Kidney (tissue), 14 donors: ENCODE results near the gene DTNB. TPM values are rescaled to one million over a fixed set of nuclear protein-coding genes. Genes with fewer than 3 reads are reported as not detected.

Experiments
- DNase-seq, 5 donors: peaks; one replicate each; pipeline ENCODE4 v3.0.0-alpha.2; 2013 to 2020
- FAIRE-seq: peaks from 2 replicates; lab custom pipeline; 2012; peaks lifted over from hg19 to GRCh38; lab: Jason Lieb, UNC
- H3K27ac ChIP-seq, 2 donors: one replicate each; pipeline ENCODE4 v1.7.0; 2013; ENCODE audit warnings: low read depth in 2 of 2, low read length in 2 of 2, inconsistent platforms in 1 of 2
- H3K27me3 ChIP-seq: one replicate; pipeline ENCODE4 v1.7.1; 2013; ENCODE audit warnings: low read length, inconsistent platforms; ENCODE audit not compliant: control insufficient read depth, insufficient read depth
- H3K36me3 ChIP-seq, 3 donors: one replicate each; pipeline versions ENCODE4 v1.7.0 to v1.7.1; 2013; ENCODE audit warnings: low read length in 3 of 3, control low read depth in 1 of 3, inconsistent platforms in 1 of 3; ENCODE audit not compliant: insufficient read depth in 3 of 3, control insufficient read depth in 2 of 3
- H3K4me1 ChIP-seq, 3 donors: one replicate each; pipeline versions ENCODE4 v1.7.0 to v1.7.1; 2013; ENCODE audit warnings: low read length in 3 of 3, inconsistent platforms in 1 of 3, low read depth in 1 of 3; ENCODE audit not compliant: control insufficient read depth in 2 of 3, insufficient read depth in 2 of 3
- H3K4me3 ChIP-seq, 3 donors: one replicate each; pipeline versions ENCODE4 v1.7.0 to v1.8.1; 2013; ENCODE audit warnings: low read length in 3 of 3, control low read depth in 1 of 3, inconsistent platforms in 1 of 3
- H3K9ac ChIP-seq, 3 donors: one replicate each; pipeline versions ENCODE4 v1.7.0 to v1.7.1; 2013; ENCODE audit warnings: low read length in 3 of 3, control low read depth in 1 of 3, inconsistent platforms in 1 of 3
- H3K9me3 ChIP-seq, 3 donors: one replicate each; pipeline versions ENCODE4 v1.7.0 to v1.7.1; 2013; ENCODE audit warnings: low read length in 3 of 3, control low read depth in 1 of 3, inconsistent platforms in 1 of 3; ENCODE audit not compliant: control insufficient read depth in 2 of 3, insufficient read depth in 1 of 3
- CTCF ChIP-seq: IDR thresholded peaks from 3 replicates; pipeline ENCODE4 v1.5.1; 2012; ENCODE audit warnings: mild to moderate bottlenecking, moderate library complexity, borderline replicate concordance; ENCODE audit not compliant: insufficient read depth; ENCODE audit errors: extremely low read depth
- intact Hi-C: fragments of 100-400 bp; cut with DNase I; formaldehyde crosslinking; loops from one replicate; pipeline ENCODE4 v1.11.1; 2022
- polyA plus RNA-seq: library from polyadenylated mRNA; stranded (reverse); fragments of 350-450 nt; fragmentation: Illumina TruSeq; extraction: RNeasy Lipid Tissue Mini Kit (QIAGEN cat#74804); gene quantifications from one replicate; pipeline ENCODE4 v1.2.3, GENCODE V29; 2014; ENCODE audit warnings: low read depth, low replicate concordance; ENCODE audit not compliant: insufficient read depth
- total RNA-seq: library from RNA; stranded (reverse); fragmentation: NEBNext Ultra II Directional; extraction: Animal tissue kit (Norgen Biotek cat#: 25700); gene quantifications from one replicate; pipeline ENCODE4 v1.2.1, GENCODE V29; 2021
- donor health status: control.
- donor health status: control.
- donor health status: control.
- donor health status: control.
- donor health status: control.
- donor health status: DM: yes; HTN: yes; CAD: no.
- donor health status: Normal renal cell carcinoma (clear cell type).

Gene DTNB
- total and polyA plus RNA-seq, 2 donors from 2014 or later = 23.0 to 28.1 TPM

GRCh38 chr2:25478736-25479135, 194.6 kb downstream of the DTNB start:
- DNase-seq (no peak), FAIRE-seq (no peak)
- H3K4me1 ChIP-seq = peaks cover 0 to 14% (median 0%) of the 10 kb centered on the region in 3 donors
- intact Hi-C loops = no loop called here
- H3K27ac ChIP-seq = no peak overlapping the region
- peaks cover 0 to 9% (median 0%) of the 10 kb centered on the region in 3 donors for H3K9me3 ChIP-seq
- no peak for TF ChIP-seq CTCF
- H3K9ac ChIP-seq = no peak overlapping the region
- no peak overlapping the region for H3K4me3 ChIP-seq
- H3K36me3 ChIP-seq = no peaks in the 10 kb centered on the region
- H3K27me3 ChIP-seq = no peaks in the 10 kb centered on the region

- FAIRE-seq (peak; percentile 90), DNase-seq (peak; percentile 48 to 86 (median 74))
- peak overlapping the region; percentile 45 to 48 for H3K27ac ChIP-seq
- intact Hi-C loops = no loop called here
- H3K4me3 ChIP-seq = peak overlapping the region in 2 of 3 donors; percentile 19 to 33
- no peaks in the 10 kb centered on the region for H3K27me3 ChIP-seq
- H3K9ac ChIP-seq = peak overlapping the region in 1 of 3 donors; percentile 0
- no peaks in the 10 kb centered on the region for H3K36me3 ChIP-seq
- H3K4me1 ChIP-seq = peaks cover 0 to 7% (median 2%) of the 10 kb centered on the region in 3 donors
- no peak for TF ChIP-seq CTCF
- peaks cover 0 to 9% (median 0%) of the 10 kb centered on the region in 3 donors for H3K9me3 ChIP-seq
These were observed 199.5 kb downstream of the DTNB start for GRCh38 chr2:25473758-25474340.

- no peaks in the 10 kb centered on the region for H3K36me3 ChIP-seq
- peak overlapping the region in 1 of 3 donors; percentile 19 for H3K4me3 ChIP-seq
- FAIRE-seq (no peak), DNase-seq (no peak)
- H3K27me3 ChIP-seq = no peaks in the 10 kb centered on the region
- no peak for TF ChIP-seq CTCF
- peaks cover 0 to 9% (median 0%) of the 10 kb centered on the region in 3 donors for H3K9me3 ChIP-seq
- H3K4me1 ChIP-seq = peaks cover 0 to 7% (median 2%) of the 10 kb centered on the region in 3 donors
- intact Hi-C loops = no loop called here
- no peak overlapping the region for H3K9ac ChIP-seq
- H3K27ac ChIP-seq = peak overlapping the region; percentile 45 to 48
These were observed 200.2 kb downstream of the DTNB start for GRCh38 chr2:25473131-25473530.
